OCI-LY3 (cell line): ENCODE measurements around the gene FAM163B.

Experiments
- H2AFZ ChIP-seq: fragments of 200-600, 300-600 bp; shearing (Covaris generic); 2 replicates; pipeline ENCODE4 v1.6.0; 2014; ENCODE audit warnings: antibody characterized with exemption, low read depth, low read length
- H3K27ac ChIP-seq: fragments of 200-600, 300-600 bp; sonication (generic); 2 replicates; pipeline ENCODE4 v1.5.1; 2014; ENCODE audit warnings: mild to moderate bottlenecking, low read length, moderate library complexity, mixed read lengths
- H3K27me3 ChIP-seq: fragments of 200-600, 300-600 bp; sonication (generic); 2 replicates; pipeline ENCODE4 v1.6.1; 2014; ENCODE audit warnings: low read depth, low read length, mixed read lengths
- H3K36me3 ChIP-seq: fragments of 200-600, 300-600 bp; sonication (generic); replicated peaks from 2 replicates; pipeline ENCODE3; 2014; ENCODE audit warnings: low read depth, low read length, mixed read lengths
- H3K4me1 ChIP-seq: fragments of 300-600, 200-600 bp; sonication (generic); 2 replicates; pipeline ENCODE4 v1.6.1; 2014; ENCODE audit warnings: low read length, mixed read lengths
- H3K4me2 ChIP-seq: fragments of 200-600, 300-600 bp; sonication (generic); 2 replicates; pipeline ENCODE4 v1.6.1; 2014; ENCODE audit warnings: low read length, mixed read lengths
- H3K4me3 ChIP-seq: fragments of 300-600, 200-600 bp; sonication (generic); 2 replicates; pipeline ENCODE4 v1.5.1; 2014; ENCODE audit warnings: antibody characterized with exemption, mild to moderate bottlenecking, low read length, moderate library complexity
- H3K79me2 ChIP-seq: fragments of 300-600, 200-600 bp; shearing (Covaris generic); 2 replicates; pipeline ENCODE4 v1.6.1; 2014; ENCODE audit warnings: mild to moderate bottlenecking, low read length, mixed read lengths
- H3K9ac ChIP-seq: fragments of 300-600, 200-600 bp; shearing (Covaris generic); 2 replicates; pipeline ENCODE4 v1.6.0; 2014; ENCODE audit warnings: mild to moderate bottlenecking, low read length, moderate library complexity
- H3K9me3 ChIP-seq: fragments of 200-600, 300-600 bp; shearing (Covaris generic); 2 replicates; pipeline ENCODE4 v1.6.1; 2014; ENCODE audit warnings: low read length, mixed read lengths; ENCODE audit not compliant: insufficient read depth
- H4K20me1 ChIP-seq: fragments of 200-600, 300-600 bp; sonication (generic); 2 replicates; pipeline ENCODE4 v1.6.1; 2016; ENCODE audit warnings: low read length, mixed read lengths; ENCODE audit not compliant: insufficient read depth
- CTCF ChIP-seq: fragments of 200-600, 300-600 bp; sonication (generic); IDR thresholded peaks from 2 replicates; pipeline ENCODE4 v1.5.1; 2014; ENCODE audit warnings: antibody characterized with exemption, low read length, low read depth
- EZH2phosphoT487 ChIP-seq: fragments of 200-600 bp; shearing (Covaris generic); IDR thresholded peaks from 2 replicates; pipeline ENCODE4 v1.6.1; 2018; ENCODE audit warnings: antibody characterized with exemption, mixed run types, low read depth

The FAM163B gene

GRCh38 chr9:133619791-133620190 is 10.6 kb upstream of the FAM163B start:
- Histone ChIP-seq H3K4me1 (peaks cover 14% of the 10 kb centered on the region), H4K20me1 (no peaks in the 10 kb centered on the region), H3K4me3 (peak overlapping the region; percentile 51), H3K27ac (no peak overlapping the region), H3K9me3 (no peaks in the 10 kb centered on the region), H3K9ac (peak overlapping the region; percentile 9; the same call in 1 of the 2 replicates), H3K36me3 (no peaks in the 10 kb centered on the region), H3K79me2 (no peaks in the 10 kb centered on the region), H2AFZ (peak overlapping the region; percentile 37; the same call in 1 of the 2 replicates), H3K4me2 (peak overlapping the region; percentile 72), H3K27me3 (peaks cover 31% of the 10 kb centered on the region)
- TF ChIP-seq CTCF (no peak), EZH2phosphoT487 (no peak)

- no peak overlapping the region for H3K4me2 ChIP-seq
Measured at GRCh38 chr9:133618726-133619125, 9.5 kb upstream of the FAM163B start.

GRCh38 chr9:133616643-133617405 is 7.6 kb upstream of the FAM163B start:
- no peaks in the 10 kb centered on the region for H4K20me1 ChIP-seq
- H3K9ac ChIP-seq, result no peak overlapping the region
- no peak overlapping the region for H3K27ac ChIP-seq
- H3K4me2 ChIP-seq, result no peak overlapping the region
- no peaks in the 10 kb centered on the region for H3K9me3 ChIP-seq
- H3K79me2 ChIP-seq, result no peaks in the 10 kb centered on the region
- no peaks in the 10 kb centered on the region for H3K36me3 ChIP-seq
- no peak overlapping the region for H3K4me3 ChIP-seq
- TF ChIP-seq EZH2phosphoT487 (no peak), CTCF (no peak)
- H3K27me3 ChIP-seq, result peaks cover 39% of the 10 kb centered on the region
- H2AFZ ChIP-seq, result no peak overlapping the region
- H3K4me1 ChIP-seq, result peaks cover 14% of the 10 kb centered on the region

More at GRCh38 chr9:133618726-133619125, 9.5 kb upstream of the FAM163B start:
- no peak for TF ChIP-seq CTCF
- TF ChIP-seq EZH2phosphoT487, result no peak
- H2AFZ ChIP-seq, result no peak overlapping the region
- no peaks in the 10 kb centered on the region for H3K9me3 ChIP-seq
- H3K4me1 ChIP-seq, result peaks cover 14% of the 10 kb centered on the region
- peaks cover 33% of the 10 kb centered on the region for H3K27me3 ChIP-seq
- no peaks in the 10 kb centered on the region for H3K36me3 ChIP-seq
- no peak overlapping the region for H3K4me3 ChIP-seq
- H4K20me1 ChIP-seq, result no peaks in the 10 kb centered on the region
- no peak overlapping the region for H3K9ac ChIP-seq
- H3K79me2 ChIP-seq, result no peaks in the 10 kb centered on the region
- H3K27ac ChIP-seq, result no peak overlapping the region

GRCh38 chr9:133615606-133616188 is 6.5 kb upstream of the FAM163B start:
- no peak overlapping the region for H3K4me3 ChIP-seq
- no peak overlapping the region for H2AFZ ChIP-seq
- H3K36me3 ChIP-seq, result no peaks in the 10 kb centered on the region
- no peaks in the 10 kb centered on the region for H3K9me3 ChIP-seq
- TF ChIP-seq EZH2phosphoT487, result no peak
- TF ChIP-seq CTCF, result no peak
- H3K4me1 ChIP-seq, result peaks cover 11% of the 10 kb centered on the region
- H3K79me2 ChIP-seq, result no peaks in the 10 kb centered on the region
- no peak overlapping the region for H3K4me2 ChIP-seq
- no peak overlapping the region for H3K9ac ChIP-seq
- H3K27ac ChIP-seq, result no peak overlapping the region
- peaks cover 46% of the 10 kb centered on the region for H3K27me3 ChIP-seq
- H4K20me1 ChIP-seq, result no peaks in the 10 kb centered on the region
